GM19397 (cell line): Measurements from ENCODE around the gene ARL16.

Experiments
- ATAC-seq: cut with Tn5 transposase; IDR thresholded peaks from one replicate; pipeline ENCODE4 v1.9.1; 2021; ENCODE audit warnings: mild to moderate bottlenecking, moderate library complexity; ENCODE audit not compliant: unreplicated experiment

ARL16 gene

GRCh38 chr17:81673561-81674258 lies 9.9 kb downstream of the ARL16 start:
- no peak for ATAC-seq

- ATAC-seq: no peak
Observed at GRCh38 chr17:81672954-81673353, 10.6 kb downstream of the ARL16 start.

- ATAC-seq: no peak
Observed at GRCh38 chr17:81672504-81672903, 11.1 kb downstream of the ARL16 start.

DNA sequence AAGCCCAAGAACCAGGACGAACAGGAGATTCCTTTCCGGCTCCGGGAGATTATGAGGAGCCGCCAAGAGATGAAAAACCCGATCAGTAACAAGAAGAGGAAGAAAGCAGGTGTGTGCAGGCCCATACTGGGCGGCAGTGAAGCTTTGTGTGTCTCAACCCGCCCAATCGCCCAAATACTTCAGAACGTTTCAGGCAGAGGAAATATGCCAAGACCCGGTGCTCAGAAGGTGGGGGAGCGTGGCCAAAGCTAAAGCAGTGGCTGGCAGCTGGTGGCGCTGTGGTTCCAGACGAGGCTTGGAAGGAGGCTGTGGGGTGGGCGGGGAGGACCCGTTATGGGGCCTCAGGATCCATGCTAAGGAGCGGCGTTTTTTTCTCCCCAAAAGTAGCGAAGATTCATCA lies 15.8 kb downstream of the ARL16 start:
- no peak for ATAC-seq

- ATAC-seq: peak; percentile 92
Observed at GRCh38 chr17:81666342-81667191, 17.0 kb downstream of the ARL16 start, which contains the start of the genes CCDC137 and OXLD1. Gene CCDC137 (plus strand): TSS chr17:81666737. CDS start chr17:81666767, 30 bp downstream. Gene OXLD1 (minus strand): TSS chr17:81666605. CDS start chr17:81666577, 28 bp downstream.

- ATAC-seq: no peak
Observed at GRCh38 chr17:81666092-81666341, 17.6 kb downstream of the ARL16 start.

DNA sequence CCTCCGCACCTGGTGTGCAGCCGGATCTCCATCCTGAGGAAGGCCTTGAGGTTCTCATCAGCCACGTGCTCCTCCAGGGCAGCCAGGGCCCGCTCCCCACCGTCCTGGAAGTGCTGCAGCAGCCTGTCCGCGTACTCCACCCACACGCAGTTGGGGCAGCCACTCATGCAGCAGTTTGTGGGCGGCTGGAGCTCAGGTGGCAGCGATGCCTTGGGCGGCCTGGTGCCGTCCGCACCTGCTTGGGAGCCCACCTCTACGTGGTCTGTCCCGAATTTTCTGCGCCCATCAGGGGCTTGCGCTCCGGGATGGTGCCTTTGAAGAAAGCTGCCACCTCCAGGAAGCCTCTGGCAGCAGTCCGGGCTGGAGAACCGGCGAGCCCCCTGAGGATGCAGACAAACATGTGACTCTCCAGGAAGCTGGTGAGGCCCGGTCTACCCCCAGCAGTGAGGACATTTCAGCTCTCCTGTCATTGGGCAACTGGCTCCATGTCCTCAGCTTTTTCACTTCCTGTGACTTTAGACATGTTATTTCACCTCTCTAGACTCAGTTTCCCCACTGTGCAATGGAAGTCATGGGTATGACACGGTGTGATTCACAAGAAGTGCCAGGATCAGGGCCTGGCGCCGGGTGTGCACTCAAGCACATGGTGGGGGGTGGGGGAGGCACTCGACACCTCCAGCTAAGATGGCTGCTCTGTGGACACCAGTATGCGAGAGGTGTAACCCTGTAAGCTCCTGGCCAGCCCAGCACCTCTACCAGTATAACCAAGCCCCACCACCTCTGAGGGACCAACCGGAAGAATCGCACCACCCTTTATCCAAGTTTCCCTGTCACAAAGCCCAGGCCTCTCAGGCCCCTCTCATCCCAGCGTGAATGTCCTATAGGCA lies 18.1 kb downstream of the ARL16 start:
- peak; percentile 4 for ATAC-seq

- no peak for ATAC-seq
Observed at GRCh38 chr17:81664051-81664470, 19.5 kb downstream of the ARL16 start.

DNA sequence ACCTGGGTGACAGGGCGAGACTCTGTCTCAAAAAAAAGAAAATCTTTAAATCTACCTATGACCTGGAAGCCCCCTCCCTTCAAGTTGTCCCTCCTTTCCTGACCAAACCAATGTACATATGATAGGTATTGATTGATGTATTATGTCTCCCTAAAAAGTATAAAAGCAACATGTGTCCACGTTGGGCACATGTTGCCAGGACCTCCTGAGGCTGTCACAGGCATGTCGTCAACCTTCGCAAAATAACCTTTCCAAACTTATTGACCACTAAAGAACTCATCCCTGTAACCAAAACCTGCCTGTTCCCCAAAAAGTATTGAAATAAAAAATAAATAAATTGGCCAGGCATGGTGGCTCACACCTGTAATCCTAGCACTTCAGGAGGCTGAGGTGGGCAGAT lies 21.6 kb downstream of the ARL16 start:
- ATAC-seq: no peak

DNA sequence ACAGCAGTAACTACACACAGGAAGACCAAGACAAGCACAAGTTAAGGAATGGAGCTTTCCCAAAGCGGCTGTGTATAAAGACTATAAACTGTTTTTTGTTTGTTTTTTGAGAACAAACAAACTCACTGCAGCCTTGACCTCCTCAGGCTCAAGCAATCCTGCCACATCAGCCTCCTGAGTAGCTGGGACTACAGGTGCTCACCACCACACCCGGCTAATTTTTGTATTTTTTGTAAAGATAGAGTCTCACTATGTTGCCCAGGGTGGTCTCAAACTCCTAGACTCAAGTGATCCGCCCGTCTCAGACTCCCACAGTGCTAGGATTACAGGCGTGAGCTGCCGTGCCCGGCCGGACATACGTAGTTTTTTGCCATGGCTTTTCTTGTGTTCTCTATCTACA lies 23.2 kb downstream of the ARL16 start:
- no peak for ATAC-seq

DNA sequence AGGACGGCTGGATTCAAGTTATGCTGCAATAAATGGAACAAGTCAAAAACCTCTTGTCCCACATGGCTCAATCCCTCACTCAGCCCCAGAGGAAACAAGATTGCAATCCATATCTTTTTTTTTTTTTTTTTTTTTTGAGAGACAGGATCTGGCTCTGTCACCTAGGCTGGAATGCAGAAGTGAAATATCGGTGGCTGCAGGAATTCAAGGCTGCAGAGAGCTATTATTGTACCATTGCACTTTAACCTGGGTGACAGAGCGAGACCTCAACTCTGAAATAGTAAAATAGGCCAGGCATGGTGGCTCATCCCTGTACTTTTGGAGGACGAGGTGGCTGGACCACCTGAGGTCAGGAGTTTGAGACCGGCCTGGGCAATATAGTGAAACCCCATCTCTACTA lies 24.6 kb downstream of the ARL16 start:
- no peak for ATAC-seq

GRCh38 chr17:81656835-81657234 lies 26.8 kb downstream of the ARL16 start:
- no peak for ATAC-seq

DNA sequence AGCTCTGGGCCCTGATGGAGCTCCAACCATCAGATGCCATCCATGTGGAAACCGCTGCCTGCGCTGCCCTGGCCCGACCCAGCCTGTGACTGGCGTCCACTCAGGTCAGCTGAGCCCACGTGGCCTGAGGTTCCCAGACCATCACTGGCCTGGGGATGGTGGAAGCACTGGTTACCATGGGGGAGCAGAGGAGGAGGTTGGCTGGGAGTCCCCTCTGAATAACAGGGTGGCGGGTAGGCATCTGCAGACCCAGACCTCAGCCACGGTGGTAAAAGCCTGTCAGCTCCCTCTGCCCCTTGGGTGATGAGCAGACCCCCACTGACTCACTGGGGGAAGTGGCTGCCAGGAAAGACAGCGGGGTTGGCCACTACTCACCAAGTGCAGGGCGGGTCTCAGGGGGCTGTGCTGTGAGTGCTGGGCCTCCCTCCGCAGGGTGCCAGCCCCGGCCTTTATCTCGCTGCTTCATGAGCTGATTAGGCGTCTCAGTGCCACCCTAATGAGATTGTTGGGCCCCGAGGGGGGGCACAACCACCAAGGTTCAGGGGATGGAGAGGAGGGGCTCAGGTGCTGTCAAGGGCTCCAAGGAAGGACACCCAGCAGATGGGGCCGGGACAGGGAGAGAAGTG lies 27.4 kb downstream of the ARL16 start, which contains the start of gene PDE6G:
Gene PDE6G (minus strand): TSS at position 425 of the 626 bp plus-strand sequence. CDS start 3,237 bp downstream, outside the sequence.
- ATAC-seq: no peak

DNA sequence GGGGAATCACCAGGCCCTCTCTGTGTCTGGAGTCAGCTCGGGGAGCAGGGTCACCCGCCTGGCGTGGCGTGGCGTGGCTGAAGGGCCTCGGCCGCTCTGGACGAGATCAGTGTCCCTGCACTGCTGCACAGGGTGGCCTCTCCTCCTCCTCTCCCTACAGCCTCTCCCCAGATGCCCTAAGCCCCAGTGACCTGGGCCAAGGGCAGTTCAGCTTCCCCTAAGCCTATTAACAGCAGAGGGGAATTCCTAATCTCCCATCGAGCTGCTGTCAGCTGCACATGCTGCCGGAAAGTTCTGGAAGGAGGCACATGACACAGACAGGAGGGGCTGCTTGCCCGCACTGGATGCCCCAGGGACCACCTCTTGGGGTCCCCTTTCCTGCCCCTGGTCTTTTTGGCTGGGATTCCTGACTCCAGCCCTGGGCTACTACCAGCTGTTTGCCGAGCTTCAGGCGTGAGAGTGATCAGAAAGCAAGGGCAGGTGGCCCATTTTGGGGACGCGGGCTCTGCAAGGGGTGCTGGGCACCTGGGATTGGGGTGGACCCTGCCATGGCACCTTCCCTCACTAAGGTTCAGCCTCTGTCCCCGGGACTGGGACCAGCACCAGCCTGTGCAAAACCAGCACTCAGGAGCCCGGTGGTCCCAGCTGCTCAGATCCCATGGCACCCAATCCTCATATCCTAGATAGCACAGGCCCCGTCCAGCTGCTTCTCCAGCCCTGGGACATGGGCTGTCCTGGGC lies 28.0 kb downstream of the ARL16 start:
- no peak for ATAC-seq

DNA sequence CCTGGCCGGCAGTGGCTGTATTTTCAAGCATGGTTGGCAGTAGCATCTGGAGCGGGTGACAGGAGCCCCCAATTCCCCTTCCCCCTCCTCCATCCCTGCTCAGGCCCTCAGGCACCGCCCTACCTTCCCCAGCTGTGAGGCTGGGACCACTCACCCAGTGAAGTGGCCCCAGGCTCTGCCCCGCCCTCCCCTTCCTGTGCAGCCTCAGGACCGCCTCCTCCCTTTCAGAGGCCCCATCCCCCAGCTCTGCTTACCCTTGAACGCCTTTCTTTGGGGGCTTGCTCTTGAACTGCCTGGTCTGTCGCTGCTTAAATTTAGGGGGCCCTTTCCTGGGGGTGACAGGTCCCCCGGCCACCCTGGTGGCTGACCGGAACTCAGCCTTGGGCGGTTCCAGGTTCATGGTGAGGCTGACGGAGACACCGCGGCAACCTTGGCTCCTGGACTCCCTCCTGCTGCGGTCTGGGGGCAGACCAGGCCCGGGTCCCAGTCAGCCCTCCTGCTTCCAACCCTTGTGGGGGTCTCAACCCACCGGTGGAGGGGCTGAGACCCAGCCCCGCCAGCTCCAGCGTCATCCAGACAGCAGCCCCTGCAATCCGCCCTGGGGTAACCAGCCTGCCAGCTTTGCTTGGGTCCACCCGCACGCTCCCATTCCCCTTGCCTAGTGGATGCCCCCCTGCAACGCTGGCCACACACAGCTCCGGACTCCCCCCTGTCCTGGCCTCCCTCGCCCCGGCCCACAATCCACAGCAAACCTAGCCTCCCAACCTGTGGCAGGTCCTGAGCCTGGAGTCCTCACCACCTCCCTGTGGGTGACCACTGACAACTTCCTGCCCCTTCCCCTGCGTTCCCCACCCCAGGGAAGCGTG lies 30.5 kb downstream of the ARL16 start:
- ATAC-seq: no peak

- no peak for ATAC-seq
Observed at GRCh38 chr17:81651692-81652091, 31.9 kb downstream of the ARL16 start.

DNA sequence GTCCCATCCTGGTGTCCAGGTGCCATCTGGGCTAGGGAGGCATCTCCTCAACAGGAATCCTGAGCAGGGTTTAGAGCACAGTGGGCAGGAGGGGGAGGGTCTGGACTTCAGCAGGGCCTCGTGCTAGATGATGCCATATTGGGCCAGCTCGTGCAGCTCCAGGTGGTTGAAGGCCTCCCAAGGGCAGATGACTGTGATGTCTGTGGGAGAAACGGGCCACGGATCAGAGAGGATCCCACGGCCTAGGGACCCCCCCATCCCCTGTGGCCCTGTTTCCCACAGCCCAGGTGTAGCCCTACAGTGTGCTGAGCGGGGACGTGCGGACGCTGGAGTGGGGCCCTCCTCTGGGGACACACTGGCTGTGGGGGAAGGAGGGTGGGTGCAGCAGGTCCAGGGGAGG lies 32.6 kb downstream of the ARL16 start:
- ATAC-seq: no peak

DNA sequence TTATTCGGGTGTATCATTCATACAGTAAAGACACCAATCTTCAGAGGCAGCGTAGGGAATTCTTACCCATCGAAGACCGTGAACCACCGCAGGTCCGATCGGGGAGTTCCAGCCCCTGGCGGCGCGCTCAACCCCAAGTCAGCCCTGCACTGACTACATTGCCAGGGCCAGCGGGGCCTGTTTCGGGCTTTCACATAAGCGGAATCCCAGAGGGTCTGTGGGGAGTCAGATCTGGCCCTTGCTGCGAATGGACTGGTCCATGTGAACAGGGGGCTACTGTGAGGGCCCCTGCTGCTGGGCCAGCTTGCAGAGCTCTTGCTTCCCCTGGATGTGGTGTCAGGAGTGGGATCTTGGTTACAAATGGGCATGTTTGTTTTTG lies 34.9 kb downstream of the ARL16 start:
- ATAC-seq: no peak

GRCh38 chr17:81648013-81648706 lies 35.4 kb downstream of the ARL16 start:
- no peak for ATAC-seq
